ENCODE measurements around the gene HOXD3. TPM values are rescaled to one million over a fixed set of nuclear protein-coding genes. Genes with fewer than 3 reads are reported as not detected.

HOXD3 gene
- total RNA-seq, 4 donors from 2014 or later: 0.86 to 2.1 (median 1.4) TPM

DNA sequence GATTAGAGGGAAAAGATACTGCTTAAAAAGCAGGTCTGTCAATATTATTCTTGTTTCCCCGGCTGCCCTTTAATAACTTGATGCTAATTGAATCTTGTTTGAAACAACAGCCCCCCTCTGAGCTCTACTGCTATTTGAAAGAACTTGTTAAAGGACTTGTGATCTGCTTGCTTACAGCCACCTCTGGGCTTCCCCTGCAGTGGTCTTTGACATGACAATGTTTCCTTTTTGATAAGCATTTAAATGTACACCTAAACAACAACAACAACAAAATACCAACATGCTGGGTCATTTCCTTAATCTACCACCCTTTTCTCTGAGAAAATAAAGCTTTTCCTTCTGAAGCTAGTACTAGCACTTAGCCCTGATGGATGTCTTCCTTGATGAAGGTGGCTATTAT is 35.2 kb downstream of the HOXD3 start:
- Histone ChIP-seq H3K36me3 (no peaks in the 10 kb centered on the region), H3K27me3 (peaks cover 10 to 92% (median 42%) of the 10 kb centered on the region in 4 donors), H3K4me1 (peaks cover 18 to 28% (median 26%) of the 10 kb centered on the region in 4 donors), H3K27ac (replicated peaks in 1 of 4) (no peak overlapping the region), H3K9me3 (no peaks in the 10 kb centered on the region), H3K4me3 (no peak overlapping the region)
- DNase-seq (ENCODE audit: extremely low spot score): no peak
- TF ChIP-seq POLR2A (IDR thresholded peaks at IDR 0.05; ENCODE audit: low read depth) (no peak), CTCF (IDR thresholded peaks at IDR 0.05) (no peak), EP300 (IDR thresholded peaks at IDR 0.05) (no peak), POLR2AphosphoS5 (IDR thresholded peaks at IDR 0.05) (no peak)
- 29% methylated on average over 1 of the region's 1 CpG for WGBS
- intact Hi-C loops (cut with DNase I): no loop called here

- DNase-seq (ENCODE audit: extremely low spot score): no peak
- Histone ChIP-seq H3K36me3 (no peaks in the 10 kb centered on the region), H3K27me3 (peaks cover 10 to 92% (median 38%) of the 10 kb centered on the region in 4 donors), H3K27ac (replicated peaks in 1 of 4) (no peak overlapping the region), H3K9me3 (no peaks in the 10 kb centered on the region), H3K4me3 (no peak overlapping the region), H3K4me1 (peaks cover 15 to 21% (median 19%) of the 10 kb centered on the region in 4 donors)
- intact Hi-C loops (cut with DNase I): no loop called here
- TF ChIP-seq POLR2A (IDR thresholded peaks at IDR 0.05; ENCODE audit: low read depth) (no peak), EP300 (IDR thresholded peaks at IDR 0.05) (no peak), POLR2AphosphoS5 (IDR thresholded peaks at IDR 0.05) (no peak), CTCF (IDR thresholded peaks at IDR 0.05) (no peak)
- 17% methylated on average over 1 of the region's 1 CpG for WGBS
Measured at GRCh38 chr2:176193048-176193447, 35.9 kb downstream of the HOXD3 start.

DNA sequence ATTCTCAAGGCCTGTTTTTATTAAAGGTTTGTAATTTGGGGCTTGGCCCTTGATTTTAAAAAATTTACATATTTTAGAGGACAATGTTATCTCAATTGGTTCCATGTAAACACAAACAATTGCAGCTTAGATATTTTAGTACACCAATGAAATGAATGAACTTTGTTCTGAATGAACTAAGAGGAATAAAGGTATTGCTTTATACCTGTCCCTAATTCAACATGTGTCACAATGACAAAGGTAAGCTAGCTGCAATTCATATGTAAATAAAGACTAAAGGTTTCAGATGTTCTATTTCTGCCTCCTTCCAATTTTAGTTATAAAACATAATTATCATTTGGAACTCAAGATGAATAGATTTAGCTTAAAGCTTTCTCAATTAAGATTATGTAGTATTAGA is 42.8 kb downstream of the HOXD3 start:
- no peak for TF ChIP-seq EP300 (IDR thresholded peaks at IDR 0.05)
- TF ChIP-seq POLR2AphosphoS5 (IDR thresholded peaks at IDR 0.05): no peak
- TF ChIP-seq CTCF (IDR thresholded peaks at IDR 0.05): no peak
- no peak for TF ChIP-seq POLR2A (IDR thresholded peaks at IDR 0.05; ENCODE audit: low read depth)
- Histone ChIP-seq H3K36me3 (no peaks in the 10 kb centered on the region), H3K9me3 (no peaks in the 10 kb centered on the region), H3K27me3 (peaks cover 0 to 56% (median 2%) of the 10 kb centered on the region in 4 donors), H3K27ac (replicated peaks in 1 of 4) (no peak overlapping the region), H3K4me1 (no peaks in the 10 kb centered on the region), H3K4me3 (no peak overlapping the region)
- intact Hi-C loops (cut with DNase I): no loop called here
- DNase-seq (ENCODE audit: extremely low spot score): no peak

- Histone ChIP-seq H3K27me3 (peaks cover 0 to 48% (median 2%) of the 10 kb centered on the region in 4 donors), H3K27ac (replicated peaks in 1 of 4) (no peak overlapping the region), H3K36me3 (no peaks in the 10 kb centered on the region), H3K4me3 (no peak overlapping the region), H3K9me3 (no peaks in the 10 kb centered on the region), H3K4me1 (no peaks in the 10 kb centered on the region)
- intact Hi-C loops (cut with DNase I): no loop called here
- 72% methylated on average over 21 of the region's 21 CpGs for WGBS
- no peak for DNase-seq (ENCODE audit: extremely low spot score)
- no peak for TF ChIP-seq POLR2AphosphoS5 (IDR thresholded peaks at IDR 0.05)
Measured at GRCh38 chr2:176200971-176201370, 43.9 kb downstream of the HOXD3 start.

GRCh38 chr2:176202491-176202890 is 45.4 kb downstream of the HOXD3 start:
- no peaks in the 10 kb centered on the region for H3K9me3 ChIP-seq
- H3K27ac ChIP-seq (replicated peaks in 1 of 4): no peak overlapping the region
- no peaks in the 10 kb centered on the region for H3K36me3 ChIP-seq
- TF ChIP-seq CTCF (IDR thresholded peaks at IDR 0.05) (no peak), POLR2AphosphoS5 (IDR thresholded peaks at IDR 0.05) (no peak), EP300 (IDR thresholded peaks at IDR 0.05) (no peak), POLR2A (IDR thresholded peaks at IDR 0.05; ENCODE audit: low read depth) (no peak)
- H3K4me3 ChIP-seq: no peak overlapping the region
- no peaks in the 10 kb centered on the region for H3K4me1 ChIP-seq
- intact Hi-C loops (cut with DNase I): no loop called here
- 91% methylated on average over 7 of the region's 7 CpGs for WGBS
- no peak for DNase-seq (ENCODE audit: extremely low spot score)
- peaks cover 0 to 38% (median 2%) of the 10 kb centered on the region in 4 donors for H3K27me3 ChIP-seq
